Measurements from ENCODE around the gene LMO1. TPM values are rescaled to one million over a fixed set of nuclear protein-coding genes. Genes with fewer than 3 reads are reported as not detected.

Gene LMO1
- total RNA-seq, 3 donors from 2014 or later (not counting 1 experiment from before 2014, with no cell fraction given): not detected

GRCh38 chr11:8224711-8225110 lies 39.0 kb downstream of the LMO1 start:
- peaks cover 7% of the 10 kb centered on the region for H3K4me1 ChIP-seq (ENCODE audit: control insufficient read depth, insufficient read depth, low read length)
- Mint-ChIP-seq H3K36me3 (no peaks in the 10 kb centered on the region), H3K27me3 (ENCODE audit: low read depth in 2 of 2) (peaks cover 5 to 28% of the 10 kb centered on the region in 2 donors), H3K4me3 (no peak overlapping the region), H3K9me3 (no peaks in the 10 kb centered on the region), H3K4me1 (peaks cover 5 to 10% of the 10 kb centered on the region in 2 donors), H3K27ac (no peak overlapping the region)
- DNase-seq (no peak), ATAC-seq (no peak)
- intact Hi-C loops (cut with micrococcal nuclease): loop anchor here (1.0 kb wide), 1 partner anchor 342 kb away; no protein-coding TSS in a partner anchor
- H3K27me3 ChIP-seq (ENCODE audit: control insufficient read depth, insufficient read depth, low read length): peaks cover 4% of the 10 kb centered on the region
- 29% methylated on average over 1 of the region's 2 CpGs for WGBS (ENCODE audit: insufficient coverage)
- H3K27ac ChIP-seq (ENCODE audit: low read length): no peak overlapping the region
- no peak overlapping the region for H3K4me3 ChIP-seq (ENCODE audit: low read length)
- no peaks in the 10 kb centered on the region for H3K9me3 ChIP-seq (ENCODE audit: control insufficient read depth, insufficient read depth, low read length)
- no peaks in the 10 kb centered on the region for H3K36me3 ChIP-seq (ENCODE audit: control insufficient read depth, insufficient read depth, low read length)
- TF ChIP-seq CTCF (IDR thresholded peaks at IDR 0.05): no peak

- Histone ChIP-seq H3K36me3 (ENCODE audit: control insufficient read depth, insufficient read depth, low read length) (no peaks in the 10 kb centered on the region), H3K4me1 (ENCODE audit: control insufficient read depth, insufficient read depth, low read length) (peaks cover 7% of the 10 kb centered on the region), H3K4me3 (ENCODE audit: low read length) (no peak overlapping the region), H3K27me3 (ENCODE audit: control insufficient read depth, insufficient read depth, low read length) (peaks cover 4% of the 10 kb centered on the region), H3K9me3 (ENCODE audit: control insufficient read depth, insufficient read depth, low read length) (no peaks in the 10 kb centered on the region), H3K27ac (ENCODE audit: low read length) (no peak overlapping the region)
- H3K4me1 Mint-ChIP-seq: peaks cover 5 to 10% of the 10 kb centered on the region in 2 donors
- H3K27ac Mint-ChIP-seq: no peak overlapping the region
- no peak overlapping the region for H3K4me3 Mint-ChIP-seq
- 87% methylated on average over 13 of the region's 13 CpGs for WGBS (ENCODE audit: insufficient coverage)
- H3K36me3 Mint-ChIP-seq: no peaks in the 10 kb centered on the region
- no peak for TF ChIP-seq CTCF (IDR thresholded peaks at IDR 0.05)
- H3K9me3 Mint-ChIP-seq: no peaks in the 10 kb centered on the region
- intact Hi-C loops (cut with micrococcal nuclease): no loop called here
- ATAC-seq (no peak), DNase-seq (no peak)
- H3K27me3 Mint-ChIP-seq (ENCODE audit: low read depth in 2 of 2): peaks cover 5 to 33% of the 10 kb centered on the region in 2 donors
These were observed 39.5 kb downstream of the LMO1 start for GRCh38 chr11:8224161-8224591.

GRCh38 chr11:8223513-8223900 lies 40.2 kb downstream of the LMO1 start:
- no peak overlapping the region for H3K4me3 Mint-ChIP-seq
- H3K9me3 ChIP-seq (ENCODE audit: control insufficient read depth, insufficient read depth, low read length): no peaks in the 10 kb centered on the region
- intact Hi-C loops (cut with micrococcal nuclease): no loop called here
- DNase-seq: no peak
- no peak for ATAC-seq
- H3K9me3 Mint-ChIP-seq: no peaks in the 10 kb centered on the region
- no peak for TF ChIP-seq CTCF (IDR thresholded peaks at IDR 0.05)
- no peaks in the 10 kb centered on the region for H3K36me3 Mint-ChIP-seq
- no peak overlapping the region for H3K27ac Mint-ChIP-seq
- no peaks in the 10 kb centered on the region for H3K36me3 ChIP-seq (ENCODE audit: control insufficient read depth, insufficient read depth, low read length)
- peaks cover 7% of the 10 kb centered on the region for H3K4me1 ChIP-seq (ENCODE audit: control insufficient read depth, insufficient read depth, low read length)
- H3K27me3 ChIP-seq (ENCODE audit: control insufficient read depth, insufficient read depth, low read length): peaks cover 4% of the 10 kb centered on the region
- 86% methylated on average over 6 of the region's 6 CpGs for WGBS (ENCODE audit: insufficient coverage)
- H3K4me1 Mint-ChIP-seq: peaks cover 5 to 10% of the 10 kb centered on the region in 2 donors
- no peak overlapping the region for H3K27ac ChIP-seq (ENCODE audit: low read length)
- peaks cover 5 to 40% of the 10 kb centered on the region in 2 donors for H3K27me3 Mint-ChIP-seq (ENCODE audit: low read depth in 2 of 2)
- no peak overlapping the region for H3K4me3 ChIP-seq (ENCODE audit: low read length)
